ENCODE results near the gene CALHM5. TPM values are rescaled to one million over a fixed set of nuclear protein-coding genes. Genes with fewer than 3 reads are reported as not detected.

CALHM5 gene
- total and polyA plus RNA-seq, 4 donors, result 0.75 to 4.5 (median 1.7) TPM

DNA sequence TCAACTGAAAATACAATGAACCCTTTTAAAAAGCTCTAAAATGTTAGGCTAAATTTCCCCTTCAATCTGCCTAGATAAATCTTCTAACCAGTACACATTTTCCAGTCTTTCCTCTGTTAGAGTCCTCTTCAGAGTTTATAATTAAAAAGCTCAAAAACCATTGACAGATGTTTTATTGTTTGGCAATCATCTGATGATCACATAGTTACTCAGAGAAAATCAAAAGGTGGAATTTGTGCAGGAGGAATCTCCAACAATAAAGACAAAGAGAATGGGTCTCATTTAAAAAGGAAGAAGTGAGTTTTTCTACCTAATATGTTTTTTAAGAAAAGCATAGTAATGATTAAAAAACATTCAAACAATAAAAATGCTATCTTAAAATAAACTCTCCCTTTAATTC, 31.0 kb downstream of the CALHM5 start:
- Histone ChIP-seq H3K36me3 (ENCODE audit: control insufficient read depth, insufficient read depth, low read length) (no peaks in the 10 kb centered on the region), H3K4me1 (ENCODE audit: control insufficient read depth, insufficient read depth, low read length) (no peaks in the 10 kb centered on the region), H3K27ac (ENCODE audit: low read depth, low read length) (no peak overlapping the region), H3K9me3 (ENCODE audit: control insufficient read depth, insufficient read depth, low read length) (no peaks in the 10 kb centered on the region), H3K4me3 (ENCODE audit: low read depth, low read length) (no peak overlapping the region), H3K27me3 (ENCODE audit: control insufficient read depth, insufficient read depth, low read length) (no peaks in the 10 kb centered on the region)
- DNase-seq (ENCODE audit: low read depth in 4 of 6, low spot score in 6 of 6), result no peak

DNA sequence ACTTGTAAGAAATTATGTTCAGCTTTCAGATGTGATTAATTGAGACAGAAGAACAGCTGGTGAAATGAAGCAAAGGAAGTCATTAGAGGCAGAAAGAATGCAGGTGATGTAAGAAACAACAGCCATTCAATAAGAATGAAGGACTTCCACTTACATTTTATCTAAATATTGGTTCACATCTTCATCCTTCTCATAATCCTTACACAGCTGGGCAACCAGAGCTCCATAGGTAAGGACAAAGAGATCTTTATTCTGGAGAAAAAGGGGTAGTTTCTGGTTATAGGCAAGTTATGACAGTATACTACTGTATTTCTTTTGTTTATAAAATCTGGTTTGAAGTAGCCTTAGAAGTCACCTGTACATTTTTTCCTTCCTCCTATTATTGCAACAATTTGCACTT, 31.7 kb downstream of the CALHM5 start:
- no peak overlapping the region for H3K4me3 ChIP-seq (ENCODE audit: low read depth, low read length)
- no peaks in the 10 kb centered on the region for H3K27me3 ChIP-seq (ENCODE audit: control insufficient read depth, insufficient read depth, low read length)
- DNase-seq (ENCODE audit: low read depth in 4 of 6, low spot score in 6 of 6), result no peak
- H3K9me3 ChIP-seq (ENCODE audit: control insufficient read depth, insufficient read depth, low read length), result no peaks in the 10 kb centered on the region
- no peaks in the 10 kb centered on the region for H3K4me1 ChIP-seq (ENCODE audit: control insufficient read depth, insufficient read depth, low read length)
- H3K36me3 ChIP-seq (ENCODE audit: control insufficient read depth, insufficient read depth, low read length), result no peaks in the 10 kb centered on the region
- H3K27ac ChIP-seq (ENCODE audit: low read depth, low read length), result no peak overlapping the region

DNA sequence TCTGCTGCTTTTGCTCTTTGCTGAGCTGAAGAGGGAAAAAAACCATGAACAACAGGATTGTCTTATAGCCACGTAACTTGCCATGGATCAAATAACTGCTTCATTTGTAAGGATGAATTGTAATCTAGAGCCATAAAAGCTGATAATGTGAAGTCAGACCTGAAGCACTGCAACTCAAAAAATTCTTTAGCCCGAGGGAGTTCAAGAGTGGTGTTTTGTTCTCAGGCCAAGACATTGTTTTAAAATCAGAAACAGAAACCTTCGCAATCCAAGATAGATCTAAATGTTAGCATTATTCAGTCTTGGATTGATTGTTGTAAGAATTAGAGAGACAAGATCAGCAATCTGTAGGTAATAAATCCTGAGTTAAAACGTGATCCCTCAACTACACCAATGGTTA, 34.2 kb downstream of the CALHM5 start, which contains the start of gene TRAPPC3L:
Gene TRAPPC3L, minus strand, starts transcription at position 34 of the 400 bp plus-strand sequence. CDS start 170 bp downstream, outside the sequence.
- no peak within 1 kb of the TSS for H3K27ac ChIP-seq (ENCODE audit: low read depth, low read length)
- H3K4me3 ChIP-seq (ENCODE audit: low read depth, low read length), result no peak within 1 kb of the TSS
- H3K9me3 ChIP-seq (ENCODE audit: control insufficient read depth, insufficient read depth, low read length), result no peaks in the 10 kb centered on the region
- no peaks in the 10 kb centered on the region for H3K4me1 ChIP-seq (ENCODE audit: control insufficient read depth, insufficient read depth, low read length)
- 20% methylated on average over 1 of the region's 4 CpGs for WGBS (ENCODE audit: insufficient coverage)
- no peaks in the 10 kb centered on the region for H3K27me3 ChIP-seq (ENCODE audit: control insufficient read depth, insufficient read depth, low read length)
- DNase-seq (ENCODE audit: low read depth in 4 of 6, low spot score in 6 of 6), result peak in 1 of 6 donors; percentile 24
- H3K36me3 ChIP-seq (ENCODE audit: control insufficient read depth, insufficient read depth, low read length), result no peaks in the 10 kb centered on the region

DNA sequence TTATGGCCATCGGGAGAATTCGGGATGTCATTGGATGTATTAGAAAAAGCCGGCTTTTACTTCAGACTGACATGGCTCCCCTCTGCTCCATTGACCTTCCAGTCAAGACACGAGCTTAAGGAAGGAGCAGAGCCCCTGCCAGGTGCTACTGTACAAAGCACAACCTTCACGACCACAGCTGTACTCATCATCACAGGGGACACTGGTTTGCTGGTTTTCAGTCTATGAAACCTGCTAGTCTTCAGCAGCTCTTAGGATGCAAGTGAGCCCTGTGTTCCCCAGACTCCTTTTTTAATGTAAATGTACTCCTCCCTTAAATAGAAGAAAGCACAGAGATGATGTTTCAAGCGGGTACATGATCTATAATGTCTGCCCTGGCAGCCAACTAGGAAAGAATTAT, 35.9 kb downstream of the CALHM5 start:
- Histone ChIP-seq H3K4me1 (ENCODE audit: control insufficient read depth, insufficient read depth, low read length) (no peaks in the 10 kb centered on the region), H3K9me3 (ENCODE audit: control insufficient read depth, insufficient read depth, low read length) (no peaks in the 10 kb centered on the region), H3K4me3 (ENCODE audit: low read depth, low read length) (no peak overlapping the region), H3K27ac (ENCODE audit: low read depth, low read length) (no peak overlapping the region), H3K36me3 (ENCODE audit: control insufficient read depth, insufficient read depth, low read length) (no peaks in the 10 kb centered on the region), H3K27me3 (ENCODE audit: control insufficient read depth, insufficient read depth, low read length) (peaks cover 2% of the 10 kb centered on the region)
- no peak for DNase-seq (ENCODE audit: low read depth in 4 of 6, low spot score in 6 of 6)
- WGBS (ENCODE audit: insufficient coverage), result 87% methylated on average over 5 of the region's 6 CpGs

DNA sequence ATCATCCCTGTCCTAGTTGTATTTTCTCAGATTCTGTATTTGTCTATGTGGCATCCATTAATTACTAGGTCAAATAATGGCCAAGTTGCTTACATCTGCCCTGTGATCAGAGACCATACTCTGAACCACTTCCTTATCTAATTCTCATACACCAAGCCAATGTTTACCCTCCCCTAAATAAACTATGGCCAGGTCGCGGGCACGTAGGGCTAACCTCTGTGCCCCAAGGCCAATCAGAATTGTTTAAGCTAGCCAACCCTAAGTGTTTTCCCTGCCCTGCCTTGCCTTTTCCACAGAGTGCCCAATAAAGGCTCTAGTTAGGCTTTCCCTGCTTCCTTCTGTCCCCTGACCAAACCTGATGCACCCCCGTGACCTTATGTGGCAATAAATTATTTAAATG, 39.4 kb downstream of the CALHM5 start:
- Histone ChIP-seq H3K4me1 (ENCODE audit: control insufficient read depth, insufficient read depth, low read length) (no peaks in the 10 kb centered on the region), H3K9me3 (ENCODE audit: control insufficient read depth, insufficient read depth, low read length) (no peaks in the 10 kb centered on the region), H3K36me3 (ENCODE audit: control insufficient read depth, insufficient read depth, low read length) (no peaks in the 10 kb centered on the region), H3K27ac (ENCODE audit: low read depth, low read length) (no peak overlapping the region), H3K4me3 (ENCODE audit: low read depth, low read length) (no peak overlapping the region), H3K27me3 (ENCODE audit: control insufficient read depth, insufficient read depth, low read length) (peaks cover 2% of the 10 kb centered on the region)
- 25% methylated on average over 3 of the region's 4 CpGs for WGBS (ENCODE audit: insufficient coverage)
- DNase-seq (ENCODE audit: low read depth in 4 of 6, low spot score in 6 of 6), result no peak

DNA sequence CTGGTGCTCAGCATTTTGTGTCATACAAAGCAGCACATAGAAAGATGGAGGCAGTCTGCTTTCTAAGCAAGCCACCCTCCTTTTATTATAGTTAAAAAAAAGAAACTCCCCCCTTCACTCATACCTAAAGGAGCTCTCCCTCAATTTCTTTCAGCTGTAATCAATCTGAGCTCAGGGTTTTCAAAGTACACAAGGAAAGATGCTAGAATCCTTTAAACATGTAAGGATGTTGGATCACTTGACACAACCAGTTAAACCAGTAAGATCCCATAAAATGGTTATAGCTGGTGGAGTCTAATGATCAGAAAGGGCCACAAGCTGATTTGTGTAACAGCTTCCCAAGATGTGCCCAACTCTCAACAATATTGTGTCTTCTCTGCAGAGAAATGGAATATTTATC, 42.0 kb downstream of the CALHM5 start, which contains the start of gene CALHM4:
Gene CALHM4, plus strand, starts transcription at position 301 of the 400 bp plus-strand sequence. Its CDS starts 43 bp downstream, at position 344.
- no peaks in the 10 kb centered on the region for H3K4me1 ChIP-seq (ENCODE audit: control insufficient read depth, insufficient read depth, low read length)
- H3K27me3 ChIP-seq (ENCODE audit: control insufficient read depth, insufficient read depth, low read length), result peaks cover 2% of the 10 kb centered on the region
- H3K36me3 ChIP-seq (ENCODE audit: control insufficient read depth, insufficient read depth, low read length), result no peaks in the 10 kb centered on the region
- H3K9me3 ChIP-seq (ENCODE audit: control insufficient read depth, insufficient read depth, low read length), result no peaks in the 10 kb centered on the region
- no peak for DNase-seq (ENCODE audit: low read depth in 4 of 6, low spot score in 6 of 6)
- no peak within 1 kb of the TSS for H3K27ac ChIP-seq (ENCODE audit: low read depth, low read length)
- H3K4me3 ChIP-seq (ENCODE audit: low read depth, low read length), result no peak within 1 kb of the TSS

DNA sequence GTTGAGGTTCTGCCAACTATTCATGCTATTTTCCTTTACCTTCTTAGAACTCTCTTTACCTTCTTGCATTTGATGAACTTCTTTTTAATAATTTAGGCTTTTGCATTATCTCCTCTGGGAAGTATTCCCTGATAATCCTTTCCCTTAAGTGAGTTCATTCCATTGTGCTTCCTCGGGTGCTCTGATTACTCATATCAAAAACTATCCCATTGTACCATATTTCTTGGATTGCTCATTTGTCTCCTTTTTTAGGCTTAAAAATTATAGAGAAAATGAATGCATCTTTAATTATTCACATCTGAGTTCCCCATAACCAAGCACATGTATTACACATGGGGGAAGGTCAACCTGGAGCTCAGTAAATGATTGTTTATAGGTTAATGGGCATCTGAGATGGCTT, 44.6 kb downstream of the CALHM5 start:
- no peak overlapping the region for H3K4me3 ChIP-seq (ENCODE audit: low read depth, low read length)
- no peaks in the 10 kb centered on the region for H3K36me3 ChIP-seq (ENCODE audit: control insufficient read depth, insufficient read depth, low read length)
- no CpG with 5 or more reads among the region's 1 CpG for WGBS (ENCODE audit: insufficient coverage)
- H3K4me1 ChIP-seq (ENCODE audit: control insufficient read depth, insufficient read depth, low read length), result no peaks in the 10 kb centered on the region
- no peaks in the 10 kb centered on the region for H3K9me3 ChIP-seq (ENCODE audit: control insufficient read depth, insufficient read depth, low read length)
- no peaks in the 10 kb centered on the region for H3K27me3 ChIP-seq (ENCODE audit: control insufficient read depth, insufficient read depth, low read length)
- no peak overlapping the region for H3K27ac ChIP-seq (ENCODE audit: low read depth, low read length)
- DNase-seq (ENCODE audit: low read depth in 4 of 6, low spot score in 6 of 6), result no peak

DNA sequence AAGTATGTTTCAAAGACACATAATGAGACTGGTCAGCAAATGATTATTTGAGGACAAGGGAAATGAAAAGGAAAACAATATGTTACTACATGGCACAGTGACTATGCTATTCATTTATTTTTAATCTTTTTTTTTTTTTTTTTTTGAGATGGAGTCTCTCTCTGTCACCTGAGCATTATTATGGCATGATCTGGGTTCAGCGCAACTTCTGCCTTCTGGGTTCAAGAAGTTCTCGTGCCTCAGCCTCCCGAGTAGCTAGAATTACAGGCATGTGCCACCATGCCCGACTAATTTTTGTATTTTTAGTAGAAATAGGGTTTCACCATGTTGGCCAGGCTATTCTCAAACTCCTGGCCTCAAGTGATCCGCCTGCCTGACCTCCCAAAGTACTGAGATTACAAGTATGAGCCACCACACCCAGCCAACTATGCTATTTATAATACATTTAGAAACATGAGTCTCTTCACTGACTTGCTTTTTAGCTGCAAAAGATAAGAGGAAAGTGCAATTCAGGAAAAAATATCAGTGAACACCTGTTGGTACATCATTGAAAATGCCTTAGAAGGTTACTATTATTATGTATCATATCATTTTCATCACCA, 45.5 kb downstream of the CALHM5 start:
- H3K27me3 ChIP-seq (ENCODE audit: control insufficient read depth, insufficient read depth, low read length), result no peaks in the 10 kb centered on the region
- no peak for DNase-seq (ENCODE audit: low read depth in 4 of 6, low spot score in 6 of 6)
- no peak overlapping the region for H3K27ac ChIP-seq (ENCODE audit: low read depth, low read length)
- H3K9me3 ChIP-seq (ENCODE audit: control insufficient read depth, insufficient read depth, low read length), result no peaks in the 10 kb centered on the region
- H3K36me3 ChIP-seq (ENCODE audit: control insufficient read depth, insufficient read depth, low read length), result no peaks in the 10 kb centered on the region
- H3K4me3 ChIP-seq (ENCODE audit: low read depth, low read length), result no peak overlapping the region
- H3K4me1 ChIP-seq (ENCODE audit: control insufficient read depth, insufficient read depth, low read length), result no peaks in the 10 kb centered on the region
- 94% methylated on average over 3 of the region's 5 CpGs for WGBS (ENCODE audit: insufficient coverage)

DNA sequence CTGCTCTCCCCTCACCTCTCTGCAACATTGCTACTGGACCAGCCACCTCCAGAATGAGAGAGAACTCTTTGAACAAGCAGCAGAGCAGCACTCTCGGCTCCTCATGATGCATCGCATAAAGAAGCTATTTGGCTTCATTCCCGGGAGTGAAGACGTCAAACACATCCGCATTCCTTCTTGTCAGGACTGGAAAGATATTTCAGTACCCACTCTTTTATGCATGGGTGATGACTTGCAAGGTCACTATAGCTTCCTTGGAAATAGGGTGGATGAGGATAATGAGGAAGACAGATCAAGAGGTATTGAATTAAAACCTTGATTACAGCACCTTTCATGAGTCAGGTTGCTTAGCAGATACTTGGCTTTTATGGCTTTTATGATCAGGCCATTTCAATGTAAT, 46.5 kb downstream of the CALHM5 start:
- Histone ChIP-seq H3K4me3 (ENCODE audit: low read depth, low read length) (no peak overlapping the region), H3K27me3 (ENCODE audit: control insufficient read depth, insufficient read depth, low read length) (no peaks in the 10 kb centered on the region), H3K9me3 (ENCODE audit: control insufficient read depth, insufficient read depth, low read length) (no peaks in the 10 kb centered on the region), H3K27ac (ENCODE audit: low read depth, low read length) (no peak overlapping the region), H3K4me1 (ENCODE audit: control insufficient read depth, insufficient read depth, low read length) (no peaks in the 10 kb centered on the region), H3K36me3 (ENCODE audit: control insufficient read depth, insufficient read depth, low read length) (no peaks in the 10 kb centered on the region)
- DNase-seq (ENCODE audit: low read depth in 4 of 6, low spot score in 6 of 6), result peak in 2 of 6 donors; percentile 51 to 62
- WGBS (ENCODE audit: insufficient coverage), result 18% methylated on average over 2 of the region's 5 CpGs

DNA sequence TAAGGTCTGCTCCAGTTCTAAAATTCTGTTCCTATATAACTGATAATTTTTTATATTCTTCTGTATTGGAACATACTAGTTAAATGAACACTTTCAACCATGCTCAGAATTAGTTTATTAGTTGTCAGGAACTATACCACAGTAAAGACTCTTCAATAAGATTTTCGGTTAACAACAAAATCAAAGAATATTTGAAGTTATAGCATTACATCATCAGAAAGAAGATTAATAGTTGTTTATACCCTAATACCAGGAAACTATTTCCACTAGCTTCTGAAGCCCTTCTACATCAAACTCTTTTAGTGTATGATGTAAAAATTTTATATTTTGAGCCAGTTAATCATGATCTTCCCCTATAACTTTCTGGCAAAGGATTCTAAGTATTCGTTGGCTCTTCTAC, 48.7 kb downstream of the CALHM5 start:
- Histone ChIP-seq H3K4me1 (ENCODE audit: control insufficient read depth, insufficient read depth, low read length) (peaks cover 5% of the 10 kb centered on the region), H3K9me3 (ENCODE audit: control insufficient read depth, insufficient read depth, low read length) (no peaks in the 10 kb centered on the region), H3K27me3 (ENCODE audit: control insufficient read depth, insufficient read depth, low read length) (no peaks in the 10 kb centered on the region), H3K4me3 (ENCODE audit: low read depth, low read length) (no peak overlapping the region), H3K36me3 (ENCODE audit: control insufficient read depth, insufficient read depth, low read length) (no peaks in the 10 kb centered on the region), H3K27ac (ENCODE audit: low read depth, low read length) (no peak overlapping the region)
- DNase-seq (ENCODE audit: low read depth in 4 of 6, low spot score in 6 of 6), result no peak
- no CpG with 5 or more reads among the region's 2 CpGs for WGBS (ENCODE audit: insufficient coverage)

All from spinal cord (tissue), 10 donors.